Measurements from ENCODE around the gene ZFYVE21. TPM values are rescaled to one million over a fixed set of nuclear protein-coding genes. Genes with fewer than 3 reads are reported as not detected.

Gene ZFYVE21
- total RNA-seq, 1 experiment from 2014 or later = 31.3 TPM

DNA sequence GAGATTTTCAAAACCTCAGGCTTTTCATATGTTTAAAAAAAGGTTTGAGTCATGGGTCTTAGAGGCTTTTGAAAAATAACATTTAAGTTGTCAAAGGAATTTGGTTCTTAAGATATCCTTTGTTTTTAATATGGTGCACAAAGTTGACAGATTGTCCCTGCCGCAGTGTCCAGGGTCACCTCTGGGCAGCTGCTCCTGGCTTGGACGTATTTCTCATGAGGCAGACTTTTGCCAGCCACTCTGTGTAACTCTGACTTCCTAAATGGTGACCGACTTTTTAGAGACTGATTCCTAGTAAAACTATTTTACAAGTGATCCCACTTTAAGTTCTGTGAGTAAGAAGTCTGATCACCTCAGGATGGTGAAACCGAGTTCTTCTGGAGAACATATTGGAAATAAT, 27.9 kb upstream of the ZFYVE21 start:
- ChIA-PET POLR2A (no interaction called here), CTCF (no interaction called here), RAD21 (ENCODE audit: low non-redundant PET in 1 of 2, low total read pairs in 2 of 2, uncharacterized antibody in 2 of 2, unreplicated experiment in 2 of 2) (no interaction called here)
- intact Hi-C loops (cut with micrococcal nuclease) = no loop called here
- H3K4me3 ChIP-seq (replicated peaks in 1 of 2; ENCODE audit: low read depth in 1 of 2, low read length in 2 of 2) = no peak overlapping the region
- DNase-seq (ENCODE audit: low read depth, low spot score) = no peak
- H3K36me3 ChIP-seq (ENCODE audit: control insufficient read depth in 1 of 2, insufficient read depth in 2 of 2, low read length in 2 of 2) = peaks cover 29 to 31% of the 10 kb centered on the region in 2 experiments; a peak in 3 of 4 replicates
- H4K20me1 ChIP-seq (ENCODE audit: insufficient read depth) = peaks cover 15% of the 10 kb centered on the region; the same call in 1 of the 2 replicates
- no peaks in the 10 kb centered on the region for H3K9me3 ChIP-seq (ENCODE audit: control insufficient read depth in 1 of 2, insufficient read depth in 1 of 2, low read depth in 1 of 2, low read length in 2 of 2)
- no peak overlapping the region for H3K4me2 ChIP-seq (ENCODE audit: low read length)
- peaks cover 12% of the 10 kb centered on the region; the same call in 1 of the 2 replicates for H3K79me2 ChIP-seq (ENCODE audit: insufficient read depth, low read length)
- H3K4me1 ChIP-seq (ENCODE audit: control insufficient read depth in 1 of 2, insufficient read depth in 2 of 2, low read length in 2 of 2) = no peaks in the 10 kb centered on the region; a peak in 1 of 4 replicates
- no peaks in the 10 kb centered on the region for H3K27me3 ChIP-seq (ENCODE audit: insufficient read depth, low read length)
- H3K9ac ChIP-seq (ENCODE audit: low read length) = no peak overlapping the region
- H2AFZ ChIP-seq (ENCODE audit: low read depth, low read length, poor library complexity, severe bottlenecking) = no peak overlapping the region
- H3K27ac ChIP-seq (ENCODE audit: low read depth, low read length) = no peak overlapping the region
- no peak for ATAC-seq
- no TSS peak for BruUV-seq (replicated peaks)
- no peaks in the 10 kb centered on the region for H3K9me2 ChIP-seq (ENCODE audit: insufficient read depth)
- TF ChIP-seq FOSL1 (IDR thresholded peaks at IDR 0.05; ENCODE audit: low read depth) = no peak
- no peak for TF ChIP-seq EZH2phosphoT487 (IDR thresholded peaks at IDR 0.05; ENCODE audit: borderline replicate concordance)

DNA sequence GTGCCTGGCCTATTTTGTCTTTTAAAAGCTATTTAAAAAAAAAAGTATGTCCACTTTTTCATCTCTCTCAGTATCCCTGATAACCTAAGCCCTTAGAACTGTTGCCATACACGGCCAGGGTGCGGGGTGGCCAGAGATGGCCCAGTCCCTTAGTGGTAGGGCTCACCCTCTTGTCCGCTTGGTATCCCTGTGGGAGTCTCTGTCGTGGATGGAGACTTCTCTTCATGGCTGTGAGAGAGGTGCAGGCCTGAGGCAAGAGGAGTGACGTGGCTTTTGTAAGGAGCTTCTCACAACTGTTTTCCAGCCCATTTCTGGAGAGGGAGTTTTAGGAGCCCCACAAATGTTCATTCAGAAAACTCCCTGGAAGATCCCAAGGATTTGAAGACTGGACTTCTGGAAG, 27.2 kb upstream of the ZFYVE21 start:
- TF ChIP-seq, protein P1, sequence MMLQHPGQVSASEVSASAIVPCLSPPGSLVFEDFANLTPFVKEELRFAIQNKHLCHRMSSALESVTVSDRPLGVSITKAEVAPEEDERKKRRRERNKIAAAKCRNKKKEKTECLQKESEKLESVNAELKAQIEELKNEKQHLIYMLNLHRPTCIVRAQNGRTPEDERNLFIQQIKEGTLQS (IDR thresholded peaks at IDR 0.05) = no peak
- no peak for TF ChIP-seq EGR1 (IDR thresholded peaks at IDR 0.05; ENCODE audit: low read depth)
- TF ChIP-seq CBX3 (IDR thresholded peaks at IDR 0.05; ENCODE audit: low read depth) = no peak
- TF ChIP-seq ZFX (IDR thresholded peaks at IDR 0.05) = no peak
- TF ChIP-seq YY1 (IDR thresholded peaks at IDR 0.05; ENCODE audit: extremely low read depth, insufficient replicate concordance, low read depth, low read length) = no peak
- TF ChIP-seq FOSL1 (IDR thresholded peaks at IDR 0.05; ENCODE audit: low read depth) = no peak
- no peak for TF ChIP-seq POLR2A (IDR thresholded peaks at IDR 0.05; ENCODE audit: borderline replicate concordance, extremely low read depth, insufficient read depth, insufficient read length)
- TF ChIP-seq SRF (IDR thresholded peaks at IDR 0.05; ENCODE audit: low read depth) = no peak
- Histone ChIP-seq H3K36me3 (ENCODE audit: control insufficient read depth in 1 of 2, insufficient read depth in 2 of 2, low read length in 2 of 2) (peaks cover 21 to 31% of the 10 kb centered on the region in 2 experiments; a peak in 3 of 4 replicates), H3K9ac (ENCODE audit: low read length) (no peak overlapping the region), H3K4me1 (ENCODE audit: control insufficient read depth in 1 of 2, insufficient read depth in 2 of 2, low read length in 2 of 2) (no peaks in the 10 kb centered on the region; a peak in 1 of 4 replicates), H2AFZ (ENCODE audit: low read depth, low read length, poor library complexity, severe bottlenecking) (no peak overlapping the region), H3K79me2 (ENCODE audit: insufficient read depth, low read length) (peaks cover 7% of the 10 kb centered on the region; the same call in 1 of the 2 replicates), H3K9me3 (ENCODE audit: control insufficient read depth in 1 of 2, insufficient read depth in 1 of 2, low read depth in 1 of 2, low read length in 2 of 2) (no peaks in the 10 kb centered on the region), H3K9me2 (ENCODE audit: insufficient read depth) (no peaks in the 10 kb centered on the region), H3K4me2 (ENCODE audit: low read length) (no peak overlapping the region), H4K20me1 (ENCODE audit: insufficient read depth) (peaks cover 15% of the 10 kb centered on the region; the same call in 1 of the 2 replicates), H3K4me3 (replicated peaks in 1 of 2; ENCODE audit: low read depth in 1 of 2, low read length in 2 of 2) (no peak overlapping the region), H3K27me3 (ENCODE audit: insufficient read depth, low read length) (no peaks in the 10 kb centered on the region), H3K27ac (ENCODE audit: low read depth, low read length) (no peak overlapping the region)
- POLR2A ChIA-PET = no interaction called here
- no TSS peak for BruUV-seq (replicated peaks)
- CTCF ChIA-PET = no interaction called here
- DNase-seq (ENCODE audit: low read depth, low spot score) = no peak
- no peak for ATAC-seq
- intact Hi-C loops (cut with micrococcal nuclease) = no loop called here
- RAD21 ChIA-PET (ENCODE audit: low non-redundant PET in 1 of 2, low total read pairs in 2 of 2, uncharacterized antibody in 2 of 2, unreplicated experiment in 2 of 2) = no interaction called here
